Measurements from ENCODE around the gene PLCH1. TPM values are rescaled to one million over a fixed set of nuclear protein-coding genes. Genes with fewer than 3 reads are reported as not detected.

Gene PLCH1
- total RNA-seq, 1 donor from 2014 or later = not detected

GRCh38 chr3:155688481-155688880 lies 56.4 kb downstream of the PLCH1 start:
- TF ChIP-seq CTCF (IDR thresholded peaks at IDR 0.05) = no peak
- H3K4me1 Mint-ChIP-seq (ENCODE audit: unreplicated experiment) = no peaks in the 10 kb centered on the region
- H3K27me3 Mint-ChIP-seq (ENCODE audit: unreplicated experiment) = peaks cover 19% of the 10 kb centered on the region
- no peak for DNase-seq (ENCODE audit: extremely low spot score, unreplicated experiment)
- H3K27ac Mint-ChIP-seq (ENCODE audit: unreplicated experiment) = no peak overlapping the region
- H3K36me3 Mint-ChIP-seq (ENCODE audit: unreplicated experiment) = no peaks in the 10 kb centered on the region
- H3K9me3 Mint-ChIP-seq (ENCODE audit: unreplicated experiment) = no peaks in the 10 kb centered on the region
- no peak overlapping the region for H3K4me3 Mint-ChIP-seq (ENCODE audit: unreplicated experiment)

- Mint-ChIP-seq H3K36me3 (ENCODE audit: unreplicated experiment) (no peaks in the 10 kb centered on the region), H3K4me3 (ENCODE audit: unreplicated experiment) (no peak overlapping the region)
These were observed 61.5 kb downstream of the PLCH1 start for GRCh38 chr3:155683344-155683720.

GRCh38 chr3:155682426-155683343 lies 62.2 kb downstream of the PLCH1 start:
- Mint-ChIP-seq H3K4me3 (ENCODE audit: unreplicated experiment) (no peak overlapping the region), H3K4me1 (ENCODE audit: unreplicated experiment) (no peaks in the 10 kb centered on the region), H3K36me3 (ENCODE audit: unreplicated experiment) (no peaks in the 10 kb centered on the region), H3K27ac (ENCODE audit: unreplicated experiment) (no peak overlapping the region), H3K27me3 (ENCODE audit: unreplicated experiment) (peaks cover 34% of the 10 kb centered on the region), H3K9me3 (ENCODE audit: unreplicated experiment) (no peaks in the 10 kb centered on the region)
- no peak for TF ChIP-seq CTCF (IDR thresholded peaks at IDR 0.05)
- DNase-seq (ENCODE audit: extremely low spot score, unreplicated experiment) = no peak

More at GRCh38 chr3:155683344-155683720, 61.5 kb downstream of the PLCH1 start:
- Mint-ChIP-seq H3K9me3 (ENCODE audit: unreplicated experiment) (no peaks in the 10 kb centered on the region), H3K27me3 (ENCODE audit: unreplicated experiment) (peaks cover 34% of the 10 kb centered on the region), H3K27ac (ENCODE audit: unreplicated experiment) (no peak overlapping the region), H3K4me1 (ENCODE audit: unreplicated experiment) (no peaks in the 10 kb centered on the region)
- TF ChIP-seq CTCF (IDR thresholded peaks at IDR 0.05) = no peak
- no peak for DNase-seq (ENCODE audit: extremely low spot score, unreplicated experiment)

GRCh38 chr3:155676252-155676981 lies 68.5 kb downstream of the PLCH1 start:
- Mint-ChIP-seq H3K36me3 (ENCODE audit: unreplicated experiment) (no peaks in the 10 kb centered on the region), H3K9me3 (ENCODE audit: unreplicated experiment) (no peaks in the 10 kb centered on the region), H3K4me1 (ENCODE audit: unreplicated experiment) (peaks cover 8% of the 10 kb centered on the region), H3K4me3 (ENCODE audit: unreplicated experiment) (peak overlapping the region; percentile 52), H3K27ac (ENCODE audit: unreplicated experiment) (no peak overlapping the region), H3K27me3 (ENCODE audit: unreplicated experiment) (peaks cover 16% of the 10 kb centered on the region)
- DNase-seq (ENCODE audit: extremely low spot score, unreplicated experiment) = no peak
- TF ChIP-seq CTCF (IDR thresholded peaks at IDR 0.05) = no peak

- Mint-ChIP-seq H3K36me3 (ENCODE audit: unreplicated experiment) (no peaks in the 10 kb centered on the region), H3K9me3 (ENCODE audit: unreplicated experiment) (no peaks in the 10 kb centered on the region), H3K4me3 (ENCODE audit: unreplicated experiment) (no peak overlapping the region), H3K4me1 (ENCODE audit: unreplicated experiment) (peaks cover 8% of the 10 kb centered on the region), H3K27me3 (ENCODE audit: unreplicated experiment) (peaks cover 16% of the 10 kb centered on the region), H3K27ac (ENCODE audit: unreplicated experiment) (no peak overlapping the region)
- no peak for TF ChIP-seq CTCF (IDR thresholded peaks at IDR 0.05)
- DNase-seq (ENCODE audit: extremely low spot score, unreplicated experiment) = no peak
These were observed 69.8 kb downstream of the PLCH1 start for GRCh38 chr3:155675094-155675493.

Data from osteocyte (in vitro differentiated cells).